NCI-H128 (cell line): ENCODE results near the gene TEAD1.
A peak's percentile ranks its signal among the peaks of the same experiment; 100 is the strongest.

Experiments used
- DNase-seq: peaks from one replicate; lab custom pipeline; 2025; ENCODE audit not compliant: unreplicated experiment; lab: John Stamatoyannopoulos, UW

The TEAD1 gene

DNA sequence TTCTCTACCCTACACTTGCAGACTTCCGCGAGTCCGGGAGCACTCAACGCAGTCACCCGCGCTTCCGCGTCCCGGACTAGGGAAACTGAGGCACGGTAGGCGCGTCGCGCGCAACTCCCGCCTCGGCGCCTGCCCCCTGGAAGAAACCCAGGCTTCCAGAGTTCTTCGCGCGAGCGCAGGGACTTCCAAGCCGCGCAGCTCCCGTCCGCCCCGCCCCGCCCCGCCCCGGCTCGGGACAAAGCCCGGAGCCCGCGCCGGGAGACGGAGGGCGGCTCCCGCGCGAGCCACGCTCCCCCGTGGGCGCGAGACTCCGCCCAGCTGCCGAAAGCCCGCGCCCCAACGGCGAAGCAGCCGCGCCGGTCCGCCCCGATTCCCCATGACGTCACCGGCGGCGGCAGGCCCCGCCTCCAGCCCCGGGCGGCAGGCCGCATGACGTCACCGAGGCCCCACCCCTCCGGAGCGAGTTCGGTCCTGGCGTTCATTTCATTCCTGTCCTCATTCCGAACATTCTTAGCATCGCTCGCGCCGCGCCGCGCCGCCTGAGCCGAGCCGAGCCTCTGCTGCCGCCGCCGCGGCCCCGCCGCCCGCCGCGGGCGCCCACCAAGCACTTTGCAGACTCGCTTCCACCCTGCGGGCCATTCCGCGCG lies at the start of gene TEAD1:
TSS of gene TEAD1 (plus strand) at position 498 of the 647 bp plus-strand sequence.
- DNase-seq, result peak; percentile 87

DNA sequence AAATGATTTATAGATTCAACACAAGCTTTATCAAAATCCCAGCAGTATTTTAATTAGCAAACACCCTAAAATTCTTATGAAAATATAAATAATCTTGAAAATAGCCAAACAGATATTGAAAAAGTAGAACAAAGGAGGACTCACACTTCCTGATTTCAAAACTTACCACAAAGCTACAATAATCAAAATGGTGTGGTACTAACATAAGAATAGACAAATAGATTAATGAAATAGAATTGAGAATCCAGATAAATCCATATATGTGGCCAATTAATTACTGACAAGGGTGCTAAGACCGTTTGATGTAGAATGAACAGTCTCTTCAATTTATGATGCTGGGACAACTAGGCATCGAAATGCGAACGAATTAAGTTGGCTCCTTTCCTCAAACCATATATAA lies 49.6 kb upstream of the TEAD1 start:
- no peak for DNase-seq

DNA sequence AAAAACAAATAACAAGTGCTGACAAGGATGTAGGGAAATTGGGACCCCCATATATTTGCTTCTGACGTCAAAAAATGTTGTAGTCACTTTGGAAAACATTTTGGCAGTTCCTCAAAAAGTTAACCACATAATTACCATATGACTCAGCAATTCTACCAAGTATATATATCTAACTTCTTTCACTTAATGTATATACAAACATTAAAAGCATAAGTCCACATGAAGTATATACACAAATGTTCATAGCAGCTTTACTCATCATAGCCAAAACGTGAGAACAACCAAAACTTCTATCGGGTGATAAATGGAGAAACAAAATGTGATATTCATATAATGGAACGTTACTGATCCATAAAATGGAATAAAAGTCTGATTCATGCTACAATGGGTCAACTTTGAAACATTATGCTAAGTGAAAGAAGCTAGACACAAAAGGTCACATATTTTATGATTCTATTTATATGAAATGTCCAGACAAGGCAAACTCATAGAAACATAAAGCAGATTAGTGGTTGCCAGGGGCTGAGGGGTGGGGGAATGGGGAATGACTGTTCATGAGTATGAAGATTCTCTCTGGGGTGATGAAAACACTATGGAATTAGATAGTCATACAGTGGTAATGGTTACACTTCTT lies 48.7 kb upstream of the TEAD1 start:
- no peak for DNase-seq

DNA sequence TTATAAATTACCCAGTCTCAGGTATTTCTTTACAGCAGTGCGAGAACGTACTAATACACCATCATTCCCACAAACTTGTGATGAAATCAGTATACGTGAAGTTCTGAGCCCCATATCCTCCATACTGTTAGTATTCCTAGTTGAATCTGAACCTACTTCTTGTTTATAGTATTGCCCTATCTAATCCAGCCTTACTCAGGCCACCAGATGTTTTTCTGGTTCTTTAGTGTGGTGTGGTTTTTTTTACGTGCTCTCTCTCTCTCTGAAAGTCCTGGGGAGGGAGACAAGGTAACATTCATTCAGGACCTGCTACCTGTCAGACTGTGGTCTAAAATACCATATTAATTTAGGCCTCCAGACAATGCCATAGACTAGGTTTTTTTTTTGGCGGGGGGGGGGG lies 47.6 kb upstream of the TEAD1 start:
- no peak for DNase-seq

DNA sequence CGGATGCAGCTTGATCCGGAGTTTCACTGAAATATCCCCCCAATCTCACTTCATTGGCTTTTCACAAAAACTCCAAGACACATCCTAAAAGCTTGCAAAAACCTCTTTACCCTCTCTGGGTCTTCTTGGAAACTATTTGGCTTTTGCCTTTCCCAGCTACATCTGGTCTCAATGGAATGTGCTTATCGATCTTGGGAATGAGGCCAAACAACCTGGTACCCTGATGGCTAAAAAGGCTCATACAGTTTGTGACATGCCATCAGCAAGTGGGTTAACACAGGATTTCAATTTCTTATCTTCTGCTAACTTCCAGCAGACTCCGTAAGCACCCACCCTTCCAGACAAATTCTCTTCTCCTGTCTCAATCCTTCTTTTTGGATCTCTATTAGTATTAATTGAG lies 45.9 kb upstream of the TEAD1 start:
- no peak for DNase-seq

DNA sequence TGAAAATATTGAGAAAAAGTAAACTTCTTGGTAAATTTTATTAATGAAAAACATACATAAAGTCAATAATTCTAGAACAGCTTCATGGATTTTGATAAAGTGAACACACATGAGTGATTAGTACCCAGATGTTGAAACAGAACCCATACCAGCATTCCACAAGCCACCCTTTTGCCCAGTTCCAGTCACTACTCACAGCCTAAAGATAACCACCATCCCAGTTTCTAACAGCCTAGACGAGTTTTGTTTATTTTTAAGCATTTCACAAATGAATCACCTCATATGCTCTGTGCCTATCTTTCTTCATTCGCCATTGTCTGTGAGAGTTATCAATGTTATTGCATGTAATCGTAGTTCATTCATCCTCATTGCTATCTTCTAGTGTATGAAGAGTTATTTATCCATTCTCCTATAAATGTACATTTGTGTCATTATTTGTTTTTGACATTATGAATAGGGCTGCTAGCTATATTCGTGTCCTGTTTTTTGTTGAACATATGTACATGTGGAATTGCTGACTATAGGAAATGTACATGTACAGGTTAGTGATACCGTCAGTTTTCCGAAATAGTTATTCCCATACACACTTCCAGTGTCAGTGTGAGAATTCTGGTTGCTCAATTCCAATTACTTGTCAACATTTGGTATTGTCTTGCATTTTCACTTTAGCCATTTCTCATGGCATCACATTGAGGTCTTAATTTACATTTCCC lies 44.5 kb upstream of the TEAD1 start:
- DNase-seq, result no peak

DNA sequence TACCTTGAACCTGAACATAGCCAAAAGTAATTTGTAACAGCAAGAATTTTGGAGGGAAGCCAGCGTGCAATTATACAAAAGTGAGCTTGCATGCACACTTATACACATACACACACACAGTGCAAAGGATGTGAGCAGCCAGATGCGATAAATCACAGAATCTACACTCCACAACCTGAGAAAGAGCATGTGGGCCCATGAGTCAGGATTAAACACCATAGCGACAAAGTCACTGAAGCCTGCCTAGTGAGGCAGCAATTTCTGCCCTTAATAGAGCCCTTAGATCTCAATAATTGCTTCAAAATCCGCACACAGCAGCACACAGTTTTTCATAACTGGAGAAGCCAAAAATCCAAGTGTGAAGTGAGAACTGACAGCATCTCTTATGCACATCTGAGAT lies 42.6 kb upstream of the TEAD1 start:
- no peak for DNase-seq

DNA sequence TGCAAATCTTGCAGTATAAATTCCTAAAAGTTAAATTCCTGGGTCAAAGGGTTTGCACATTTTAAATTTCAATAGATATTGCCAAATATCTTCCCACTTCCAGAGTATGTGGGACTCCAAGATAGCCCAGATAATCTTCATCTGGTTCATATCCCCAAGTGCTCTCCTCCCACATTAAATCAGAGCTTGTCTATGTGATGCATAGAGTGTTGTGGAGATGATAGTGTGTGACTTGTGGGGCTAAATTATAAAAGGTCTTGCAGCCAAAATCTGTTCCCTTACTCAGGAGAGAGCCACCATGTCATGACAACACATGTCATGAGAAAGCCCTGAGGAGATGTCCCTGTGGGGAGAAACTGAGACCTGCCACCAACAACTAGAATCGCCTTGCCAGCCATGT lies 39.9 kb upstream of the TEAD1 start:
- DNase-seq, result no peak

DNA sequence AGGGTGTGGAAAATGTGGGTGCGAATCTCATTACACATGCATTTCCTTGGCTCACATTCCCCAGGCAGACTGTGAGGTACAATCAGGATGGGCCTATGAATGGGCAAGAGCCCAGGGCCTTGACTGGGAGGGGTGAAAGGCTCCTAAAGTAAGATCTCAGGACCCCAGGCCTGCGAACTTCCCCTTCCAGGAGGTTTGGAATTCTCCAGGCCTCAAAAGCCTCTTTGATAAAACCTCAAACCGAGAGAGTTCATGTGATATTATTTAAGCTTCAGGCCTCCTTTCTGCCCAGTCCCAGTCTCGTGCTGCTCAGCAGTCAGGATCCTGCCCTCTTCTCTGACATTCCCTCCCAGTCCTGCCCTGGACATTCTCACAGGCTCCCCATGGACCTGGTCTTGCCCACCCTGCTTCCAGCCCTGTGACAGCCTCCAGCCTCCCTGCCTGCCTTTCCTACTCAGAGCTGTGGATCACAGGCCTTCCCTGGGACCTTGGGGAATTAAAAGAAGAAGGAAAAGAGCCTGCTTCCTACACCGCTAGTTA lies 37.3 kb upstream of the TEAD1 start:
- DNase-seq, result no peak

DNA sequence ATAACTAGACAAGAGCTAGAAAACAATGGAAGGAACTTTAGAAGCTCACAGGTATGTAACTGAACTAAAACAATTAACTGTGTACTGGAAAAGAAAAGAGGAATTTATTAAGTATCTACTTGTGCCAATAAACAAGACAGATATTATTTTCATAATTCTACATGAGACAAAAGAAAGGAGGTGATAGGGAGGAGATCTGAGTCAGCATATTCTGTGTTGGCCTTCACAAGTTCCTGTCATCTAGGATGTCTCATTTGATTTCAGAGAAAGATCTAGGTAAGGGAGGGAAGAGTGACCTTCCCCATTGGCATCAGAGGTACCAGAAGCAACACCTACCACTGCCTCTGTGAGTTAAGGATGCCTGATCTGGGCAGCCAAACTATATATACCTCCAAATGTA lies 34.8 kb upstream of the TEAD1 start:
- no peak for DNase-seq

DNA sequence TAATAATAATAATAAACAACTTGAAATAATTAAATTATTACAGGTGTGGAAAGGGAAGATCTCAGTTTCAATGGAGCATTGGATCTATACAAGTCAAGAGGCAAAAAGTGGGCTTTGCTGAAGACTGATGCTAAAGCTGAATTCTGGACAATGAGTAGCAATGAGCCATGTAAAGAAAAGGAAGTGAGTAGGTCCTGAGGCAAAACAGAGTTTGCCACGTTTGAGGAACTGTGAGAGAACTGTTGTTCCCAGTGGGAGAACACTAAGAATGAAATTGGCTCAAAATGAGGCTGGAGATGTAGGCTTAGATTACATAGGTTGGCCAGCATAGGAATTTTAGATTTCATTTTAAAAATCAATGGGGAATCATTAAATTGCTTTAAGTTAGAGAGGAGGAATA lies 33.9 kb upstream of the TEAD1 start:
- no peak for DNase-seq

DNA sequence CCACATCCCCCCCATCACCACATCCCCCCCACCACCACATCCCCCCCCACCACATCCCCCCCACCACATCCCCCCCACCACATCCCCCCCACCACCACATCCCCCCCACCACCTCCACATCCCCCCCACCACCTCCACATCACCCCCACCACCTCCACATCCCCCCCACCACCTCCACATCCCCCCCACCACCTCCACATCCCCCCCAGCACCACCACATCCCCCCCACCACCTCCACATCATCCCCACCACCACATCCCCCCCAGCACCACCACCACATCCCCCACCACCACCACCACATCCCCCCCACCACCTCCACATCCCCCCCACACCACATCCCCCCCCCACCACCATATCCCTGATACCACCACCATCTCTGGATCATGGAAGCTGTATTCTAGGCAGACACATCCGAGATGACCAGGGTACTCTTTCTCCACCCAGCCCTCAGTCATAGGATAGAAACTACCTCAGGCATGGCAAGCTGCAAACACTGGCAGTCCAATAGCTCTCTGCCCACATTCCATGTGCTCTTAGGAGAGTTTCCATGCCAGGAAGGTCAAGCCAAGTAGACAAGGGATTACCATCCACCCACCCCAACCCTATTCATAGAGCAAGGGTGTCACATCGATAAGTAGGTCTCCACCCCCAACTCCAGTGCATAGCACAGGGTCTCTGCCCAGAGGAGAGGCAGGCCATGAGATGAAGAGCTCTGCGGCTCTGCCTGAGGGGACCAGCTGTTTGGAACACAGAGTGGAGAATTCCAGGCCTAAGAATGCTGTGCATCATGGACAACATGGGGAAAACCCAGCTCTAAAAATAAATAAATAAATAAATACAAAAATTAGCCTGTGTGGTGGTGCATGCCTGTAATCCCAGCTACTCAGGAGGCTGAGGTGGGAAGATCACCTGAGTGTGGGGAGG lies 33.0 kb upstream of the TEAD1 start:
- DNase-seq, result no peak

DNA sequence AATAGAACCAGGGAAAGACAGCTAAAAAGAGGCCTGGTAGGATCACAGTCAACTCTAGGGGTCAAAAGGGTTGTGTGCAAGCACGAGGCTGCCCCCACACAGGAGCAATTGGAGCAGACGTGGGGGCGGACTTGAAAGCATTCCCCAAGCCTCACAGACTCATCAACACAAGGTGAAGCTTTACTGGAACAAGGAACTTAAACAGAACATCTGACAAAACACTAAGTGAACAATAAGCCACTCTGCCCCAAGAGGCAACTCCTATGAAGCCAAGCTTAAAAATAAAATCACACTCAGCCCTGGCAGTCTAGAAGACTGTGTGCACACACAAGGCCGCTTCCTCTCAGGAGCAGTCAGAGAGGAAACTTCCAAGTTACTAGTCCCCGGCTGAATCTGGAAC lies 32.2 kb upstream of the TEAD1 start:
- no peak for DNase-seq

DNA sequence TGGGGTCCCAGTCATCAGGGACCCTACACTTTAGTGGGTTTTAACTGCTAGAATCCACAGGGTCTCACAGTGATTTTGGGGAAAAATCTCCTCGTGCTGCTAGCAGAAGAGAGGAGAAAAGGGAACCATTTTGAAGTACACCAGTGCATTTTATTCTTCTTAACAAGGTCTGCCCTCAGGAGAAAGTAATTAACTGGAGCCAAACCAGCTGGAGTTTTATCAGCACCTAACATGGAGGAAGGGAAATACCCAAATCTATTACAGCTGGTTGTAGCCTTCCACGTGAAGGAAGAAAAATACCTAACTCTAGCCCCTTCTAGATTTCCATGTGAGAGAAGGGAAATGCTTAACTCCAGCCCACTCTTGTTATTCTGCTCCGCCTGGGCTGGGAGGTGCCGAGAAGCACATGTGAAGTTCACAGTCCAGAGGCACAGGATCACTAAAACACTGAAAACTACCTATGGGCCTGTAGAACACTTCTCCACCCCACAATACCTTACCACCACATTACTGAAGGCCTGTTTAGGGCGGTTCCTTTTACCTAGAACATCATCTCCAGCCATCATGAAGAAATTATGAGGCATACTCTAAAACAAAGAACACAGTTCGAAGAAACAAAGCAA lies 31.3 kb upstream of the TEAD1 start:
- no peak for DNase-seq

DNA sequence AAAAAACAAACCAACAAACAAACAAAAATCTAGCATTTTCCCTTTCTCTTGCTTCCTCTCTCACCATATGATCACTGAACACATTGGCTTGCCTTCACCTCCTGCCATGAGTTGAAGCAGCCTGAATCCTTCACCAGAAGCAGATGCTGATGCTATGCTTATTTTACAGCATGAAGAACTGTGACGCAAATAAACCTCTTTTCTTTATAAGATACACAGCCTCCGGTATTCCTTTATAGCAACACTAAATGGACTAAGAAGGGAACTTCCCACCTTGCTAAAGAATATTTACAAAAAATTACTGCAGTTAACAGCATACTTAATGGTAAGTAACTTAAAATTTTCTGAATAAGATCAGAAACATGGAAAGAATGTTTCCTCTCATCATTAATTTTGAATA lies 27.7 kb upstream of the TEAD1 start:
- no peak for DNase-seq

DNA sequence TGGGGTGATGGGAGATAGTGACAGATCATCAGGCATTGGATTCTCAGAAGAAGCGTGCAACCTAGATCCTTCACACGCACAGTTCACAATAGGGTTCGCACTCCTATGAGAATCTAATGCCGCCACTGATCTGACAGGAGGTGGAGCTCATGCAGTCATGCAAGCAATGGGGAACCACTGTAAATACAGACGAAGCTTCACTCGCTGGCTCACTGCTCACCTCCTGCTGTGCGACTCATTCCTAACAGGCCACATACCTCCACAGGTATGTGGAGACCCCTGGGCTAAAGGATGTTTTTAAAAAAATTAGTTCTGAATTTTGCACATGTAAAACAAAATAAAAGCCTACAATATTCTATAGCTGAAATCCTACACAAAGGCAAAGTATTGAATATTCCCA lies 20.5 kb upstream of the TEAD1 start:
- DNase-seq, result no peak

DNA sequence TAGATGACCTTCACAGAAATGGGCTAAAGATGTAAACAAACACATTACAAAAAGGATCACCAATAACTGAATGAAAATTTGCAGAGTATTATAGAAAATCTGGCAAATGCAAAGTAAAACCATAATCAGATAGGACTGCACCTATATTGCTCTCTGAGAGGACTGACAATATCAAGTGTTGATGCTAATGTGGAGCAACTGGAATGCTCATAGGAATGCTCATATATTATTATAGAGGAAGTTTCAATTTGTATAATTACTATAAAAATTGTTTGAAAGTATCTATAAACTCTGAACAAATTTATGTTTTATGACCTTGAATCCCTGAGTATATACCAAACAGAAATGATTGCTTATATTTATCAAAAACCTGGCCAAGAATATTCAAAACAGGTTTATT lies 18.4 kb upstream of the TEAD1 start:
- no peak for DNase-seq

DNA sequence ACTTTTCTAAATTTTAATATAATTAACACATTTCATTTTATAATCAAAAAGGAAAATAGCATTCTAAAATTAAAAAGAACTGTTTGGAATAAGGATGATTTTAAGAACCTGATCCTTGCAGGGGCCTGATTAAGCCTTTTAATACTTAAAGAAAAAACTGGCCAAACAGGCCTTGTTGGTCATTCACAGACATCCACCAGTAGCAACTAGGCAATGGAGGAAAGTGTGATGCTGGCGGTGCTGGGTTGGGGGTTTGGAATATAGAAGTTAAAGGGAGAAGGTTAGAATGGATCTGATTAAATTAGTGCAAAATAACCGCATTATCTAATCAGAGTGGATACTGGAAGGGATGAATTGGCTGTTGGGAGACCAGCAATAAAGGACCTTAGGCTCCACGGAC lies 16.9 kb upstream of the TEAD1 start:
- DNase-seq, result no peak

DNA sequence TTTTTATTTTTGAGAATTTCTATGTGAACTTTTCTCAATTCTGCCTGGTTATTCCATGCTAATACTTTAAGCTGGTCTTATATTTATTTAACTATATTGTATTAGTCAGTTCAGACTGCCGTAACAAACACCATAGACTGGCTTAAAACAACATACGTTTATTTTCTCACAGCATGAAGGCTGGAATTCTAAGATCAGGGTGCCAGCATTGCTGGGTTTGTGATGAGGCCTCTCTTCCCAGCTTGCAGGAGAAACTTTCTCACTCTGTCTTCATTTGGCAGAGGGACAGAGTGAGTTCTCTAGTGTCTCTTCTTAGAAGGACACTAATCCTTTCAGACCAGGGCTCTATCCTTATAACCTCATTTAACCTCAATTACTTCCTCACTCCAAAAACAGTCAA lies 16.2 kb upstream of the TEAD1 start:
- no peak for DNase-seq

DNA sequence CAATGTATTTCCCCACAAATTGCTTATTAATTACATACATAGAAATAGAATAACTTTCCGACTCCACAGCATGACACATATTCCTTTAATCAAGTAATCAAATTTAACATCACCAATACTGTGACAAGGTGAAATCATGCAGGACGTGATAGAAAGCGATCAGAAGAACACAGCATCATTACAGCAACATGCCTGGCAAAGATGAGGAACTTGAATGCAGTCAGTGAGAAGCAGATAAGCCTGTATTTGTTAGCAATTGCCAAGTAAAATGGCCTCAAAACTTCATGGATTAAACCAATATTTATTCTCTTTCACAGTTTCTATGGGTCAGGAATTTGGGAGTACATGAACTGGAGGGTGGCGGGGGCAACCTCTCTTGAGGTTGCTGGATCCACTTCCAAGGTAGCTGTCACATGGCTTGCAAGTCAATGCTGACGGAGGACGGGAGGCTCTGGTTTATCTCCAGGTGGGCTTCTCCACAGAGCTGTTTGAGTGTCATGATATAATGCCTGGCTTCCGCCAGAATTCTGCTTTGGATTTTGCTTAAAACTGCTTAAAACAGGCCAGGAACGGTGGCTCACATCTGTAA lies 12.0 kb upstream of the TEAD1 start:
- DNase-seq, result no peak
